IMR-90 (cell line): ENCODE measurements around the gene CUBN. TPM values are rescaled to one million over a fixed set of nuclear protein-coding genes. Genes with fewer than 3 reads are reported as not detected.

Experiments used
- ATAC-seq: fragments of 200-7000 bp; cut with Tn5 transposase; 2 replicates; pipeline ENCODE4 v1.9.1; 2020; ENCODE audit warnings: low read depth, mild to moderate bottlenecking, moderate library complexity
- BruUV-seq: library from RNA; stranded (reverse); fragments of 400-500 nt; replicated peaks from 2 replicates; lab custom pipeline; 2021; lab: Mats Ljungman, UMichigan
- CTCF ChIA-PET: fragments of 300-600 bp; formaldehyde crosslinking; extraction: SDS; loops from one replicate; lab custom pipeline; 2021; ENCODE audit warnings: antibody characterized with exemption; lab: Yijun Ruan, JAX
- POLR2A ChIA-PET: fragments of 300-600 bp; sonication (Branson Sonifier 250); formaldehyde crosslinking; loops from one replicate; lab custom pipeline; 2022; ENCODE audit warnings: antibody characterized with exemption; ENCODE audit not compliant: unreplicated experiment; lab: Charles Lee
- DNase-seq: peaks from one replicate; pipeline ENCODE4 v3.0.0; 2013
- H2AFZ ChIP-seq: replicated peaks from 2 replicates; pipeline ENCODE3; 2013; ENCODE audit warnings: low read length, mild to moderate bottlenecking; ENCODE audit not compliant: poor library complexity
- H2AK5ac ChIP-seq: 2 replicates; pipeline ENCODE4 v1.6.1; 2013; ENCODE audit warnings: low read depth, low read length, inconsistent platforms
- H2AK9ac ChIP-seq: replicated peaks from 2 replicates; pipeline ENCODE3; 2013; ENCODE audit warnings: mild to moderate bottlenecking, low read depth, low read length, moderate library complexity; ENCODE audit not compliant: poor library complexity
- H2BK120ac ChIP-seq: 2 replicates; pipeline ENCODE4 v1.6.1; 2013; ENCODE audit warnings: low read depth, low read length, inconsistent platforms
- H2BK15ac ChIP-seq: 3 replicates; pipeline ENCODE4 v1.6.1; 2013; ENCODE audit warnings: low read depth, low read length, inconsistent platforms
- H2BK20ac ChIP-seq: 2 replicates; pipeline ENCODE4 v1.6.1; 2013; ENCODE audit warnings: low read depth, mild to moderate bottlenecking, inconsistent platforms, low read length, moderate library complexity
- H2BK5ac ChIP-seq: 2 replicates; pipeline ENCODE4 v1.6.1; 2013; ENCODE audit warnings: mild to moderate bottlenecking, low read depth, low read length, inconsistent platforms; ENCODE audit not compliant: poor library complexity, severe bottlenecking
- H3K14ac ChIP-seq: replicated peaks from 2 replicates; pipeline ENCODE4 v1.6.1; 2013; ENCODE audit warnings: low read depth, low read length, inconsistent platforms
- H3K18ac ChIP-seq: 2 replicates; pipeline ENCODE4 v1.6.1; 2013; ENCODE audit warnings: low read depth, low read length, control low read depth
- H3K23ac ChIP-seq: 2 replicates; pipeline ENCODE4 v1.6.1; 2013; ENCODE audit warnings: low read depth, low read length, inconsistent platforms
- H3K27ac ChIP-seq: 2 replicates; pipeline ENCODE4 v1.5.1; 2013; ENCODE audit warnings: mild to moderate bottlenecking, control low read depth, low read length; ENCODE audit not compliant: insufficient read depth
- H3K27me3 ChIP-seq: 2 replicates; pipeline ENCODE4 v1.6.1; 2013; ENCODE audit warnings: low read length; ENCODE audit not compliant: control insufficient read depth, insufficient read depth
- H3K36me3 ChIP-seq: 2 replicates; pipeline ENCODE4 v1.6.1; 2013; ENCODE audit warnings: low read length, mixed read lengths; ENCODE audit not compliant: control insufficient read depth, insufficient read depth
- H3K4ac ChIP-seq: 2 replicates; pipeline ENCODE4 v1.6.1; 2013; ENCODE audit warnings: low read depth, low read length, inconsistent platforms
- H3K4me1 ChIP-seq: 2 replicates; pipeline ENCODE4 v1.6.1; 2013; ENCODE audit warnings: low read length, mixed read lengths; ENCODE audit not compliant: control insufficient read depth, insufficient read depth
- H3K4me2 ChIP-seq: 2 replicates; pipeline ENCODE4 v1.6.1; 2013; ENCODE audit warnings: low read depth, mild to moderate bottlenecking, control low read depth, low read length, moderate library complexity
- H3K4me3 ChIP-seq: 2 replicates; pipeline ENCODE4 v1.5.1; 2013; ENCODE audit warnings: low read depth, mild to moderate bottlenecking, control low read depth, low read length, moderate library complexity; ENCODE audit not compliant: insufficient read depth
- H3K56ac ChIP-seq: 2 replicates; pipeline ENCODE4 v1.6.1; 2013; ENCODE audit warnings: low read length, inconsistent platforms; ENCODE audit not compliant: insufficient read depth; ENCODE audit errors: extremely low read depth
- H3K79me1 ChIP-seq, 2 experiments: 2 replicates each; pipeline ENCODE4 v1.6.1; 2013; ENCODE audit warnings: low read length in 2 of 2, inconsistent platforms in 1 of 2, low read depth in 1 of 2
- H3K9ac ChIP-seq: 2 replicates; pipeline ENCODE4 v1.6.1; 2013; ENCODE audit warnings: low read depth, low read length, control low read depth
- H3K9me1 ChIP-seq: 2 replicates; pipeline ENCODE4 v1.6.1; 2013; ENCODE audit warnings: low read length, inconsistent platforms; ENCODE audit not compliant: insufficient read depth
- H3K9me3 ChIP-seq: 2 replicates; pipeline ENCODE4 v1.6.1; 2013; ENCODE audit warnings: low read length; ENCODE audit not compliant: control insufficient read depth, insufficient read depth
- H4K20me1 ChIP-seq: 2 replicates; pipeline ENCODE4 v1.6.1; 2013; ENCODE audit warnings: low read length, inconsistent platforms; ENCODE audit not compliant: insufficient read depth
- H4K5ac ChIP-seq: 2 replicates; pipeline ENCODE4 v1.6.1; 2013; ENCODE audit warnings: mild to moderate bottlenecking, low read depth, low read length, control low read depth
- H4K8ac ChIP-seq, 2 experiments: 2 replicates each; pipeline ENCODE4 v1.6.1; 2013; ENCODE audit warnings: low read depth in 2 of 2, low read length in 2 of 2, control low read depth in 1 of 2, inconsistent platforms in 1 of 2
- H4K91ac ChIP-seq: 2 replicates; pipeline ENCODE4 v1.6.1; 2013; ENCODE audit warnings: low read depth, low read length, inconsistent platforms; ENCODE audit not compliant: insufficient read depth
- CTCF ChIP-seq: conservative IDR thresholded peaks from 2 replicates; pipeline ENCODE4 v1.5.1; 2012; ENCODE audit warnings: mild to moderate bottlenecking, low read depth, low read length, improper control_type of control experiment
- POLR2A ChIP-seq: IDR thresholded peaks from 2 replicates; pipeline ENCODE4 v1.6.1; 2012; ENCODE audit warnings: mild to moderate bottlenecking, low read depth, low read length
- RCOR1 ChIP-seq: IDR thresholded peaks from 2 replicates; pipeline ENCODE4 v1.6.1; 2012; ENCODE audit warnings: mild to moderate bottlenecking, low read length, improper control_type of control experiment; ENCODE audit not compliant: insufficient replicate concordance
- RFX5 ChIP-seq: IDR thresholded peaks from 2 replicates; pipeline ENCODE4 v1.8.0; 2012; ENCODE audit warnings: low read depth, mild to moderate bottlenecking, low read length, moderate library complexity
- dilution Hi-C: fragments of 300-500 bp; cut with HindIII; formaldehyde crosslinking; loops from one replicate; pipeline ENCODE4 v1.14.3; 2018; ENCODE audit warnings: low sequenced_read_pairs; ENCODE audit not compliant: unreplicated experiment
- in situ Hi-C: fragments of 300-500 bp; cut with MboI; formaldehyde crosslinking; loops from 3 replicates; pipeline ENCODE4 v1.14.3; 2019; ENCODE audit warnings: low sequenced_read_pairs, inconsistent platforms, mixed read lengths
- intact Hi-C: fragments of 100-400 bp; cut with micrococcal nuclease; formaldehyde crosslinking; loops from 2 replicates; pipeline ENCODE4 v1.10.0; 2022
- polyA plus RNA-seq, 3 experiments: library from polyadenylated mRNA; depleted of rRNA; stranded (reverse); fragments of >200 nt; gene quantifications; 2 replicates each; pipeline ENCODE4 v1.2.3, GENCODE V29; 2012; ENCODE audit warnings: low replicate concordance in 1 of 3
- total RNA-seq: library from RNA; depleted of rRNA; stranded (reverse); fragments of >200 nt; gene quantifications from 2 replicates; pipeline ENCODE4 v1.2.3, GENCODE V29; 2012

Gene CUBN
- total and polyA plus RNA-seq, 2 of the 4 experiments (the other 2 are of a cell fraction), result 0.19 to 0.54 TPM

GRCh38 chr10:17101910-17102266 lies 27.7 kb downstream of the CUBN start:
- H3K27me3 ChIP-seq, result no peaks in the 10 kb centered on the region

More at GRCh38 chr10:17101910-17102266, 27.7 kb downstream of the CUBN start:
- TF ChIP-seq RCOR1, result no peak
- no peak for TF ChIP-seq POLR2A
- no peak for TF ChIP-seq RFX5
- no peak for TF ChIP-seq CTCF
- ChIA-PET POLR2A (no interaction called here), CTCF (no interaction called here)
- Histone ChIP-seq H4K8ac (no peak overlapping the region), H2AK5ac (no peak overlapping the region), H2BK15ac (no peak overlapping the region), H3K14ac (no peak overlapping the region), H3K23ac (no peak overlapping the region), H4K91ac (no peak overlapping the region), H2AK9ac (no peak overlapping the region), H2BK20ac (no peak overlapping the region), H4K20me1 (no peaks in the 10 kb centered on the region), H3K9me1 (no peaks in the 10 kb centered on the region; the same call in 1 of the 2 replicates), H3K4me3 (no peak overlapping the region), H3K27ac (no peak overlapping the region), H2BK5ac (no peak overlapping the region), H3K36me3 (no peaks in the 10 kb centered on the region), H3K9me3 (no peaks in the 10 kb centered on the region), H3K4me2 (no peak overlapping the region), H3K56ac (no peak overlapping the region), H3K79me1 (no peaks in the 10 kb centered on the region), H2AFZ (no peak overlapping the region), H2BK120ac (no peak overlapping the region), H3K4me1 (peaks cover 2% of the 10 kb centered on the region; the same call in 1 of the 2 replicates), H3K4ac (no peak overlapping the region), H3K9ac (no peak overlapping the region), H3K18ac (no peak overlapping the region), H4K5ac (no peak overlapping the region)
- ATAC-seq, result no peak
- dilution Hi-C loops, result no loop called here
- no TSS peak for BruUV-seq
- DNase-seq, result no peak
- intact Hi-C loops, result no loop called here
- in situ Hi-C loops, result no loop called here
